GM10248 (cell line): Measurements from ENCODE around the gene WDFY2.

Experiments used
- CTCF ChIA-PET: fragments of 300-600 bp; sonication (Branson Sonifier 250); formaldehyde crosslinking; extraction: SDS; loops from one replicate; lab custom pipeline; 2021; ENCODE audit warnings: antibody characterized with exemption; lab: Yijun Ruan, JAX
- POLR2A ChIA-PET: fragments of 350-650 bp; sonication (Branson Sonifier 250); formaldehyde crosslinking; extraction: SDS; loops from one replicate; lab custom pipeline; 2020; ENCODE audit warnings: antibody characterized with exemption; lab: Yijun Ruan, JAX
- DNase-seq: peaks from one replicate; pipeline ENCODE4 v3.0.0; 2012; ENCODE audit errors: extremely low spot score
- CTCF ChIP-seq: IDR thresholded peaks from 2 replicates; pipeline ENCODE4 v1.5.1; 2012; ENCODE audit warnings: mild to moderate bottlenecking, low read depth; ENCODE audit errors: extremely low read depth, missing control alignments, control extremely low read depth

WDFY2 gene

GRCh38 chr13:51614350-51614786 is 30.1 kb downstream of the WDFY2 start:
- CTCF ChIA-PET = interaction anchor here (0.8 to 1.9 kb wide), 8 partner anchors 9 to 200 kb away, joined by 3 to 7 read pairs (median 4); no protein-coding TSS in a partner anchor
- peak; percentile 48 for DNase-seq
- POLR2A ChIA-PET = interaction anchor here (1.0 to 3.5 kb wide), 2 partner anchors 29 to 162 kb away, joined by 4 to 26 read pairs; partner anchors contain the start of gene INTS6

GRCh38 chr13:51618626-51619025 is 34.4 kb downstream of the WDFY2 start:
- POLR2A ChIA-PET = no interaction called here
- DNase-seq = no peak
- CTCF ChIA-PET = interaction anchor here (1.1 to 1.3 kb wide), 2 partner anchors 8 to 12 kb away, joined by 3 to 4 read pairs; no protein-coding TSS in a partner anchor
- no peak for TF ChIP-seq CTCF

More at GRCh38 chr13:51614350-51614786, 30.1 kb downstream of the WDFY2 start:
- TF ChIP-seq CTCF = no peak

- CTCF ChIA-PET = interaction anchor here (1.1 to 1.3 kb wide), 2 partner anchors 7 to 11 kb away, joined by 3 to 4 read pairs; no protein-coding TSS in a partner anchor
- POLR2A ChIA-PET = interaction anchor here (1.1 kb wide), 1 partner anchor 166 kb away, joined by 3 read pairs; no protein-coding TSS in a partner anchor
- TF ChIP-seq CTCF = no peak
- no peak for DNase-seq
These were observed 35.4 kb downstream of the WDFY2 start for GRCh38 chr13:51619614-51620013.

GRCh38 chr13:51620165-51620983 is 36.1 kb downstream of the WDFY2 start:
- ChIA-PET POLR2A (interaction anchor here (1.1 kb wide), 1 partner anchor 167 kb away, joined by 3 read pairs; no protein-coding TSS in a partner anchor), CTCF (interaction anchor here (1.1 kb wide), 1 partner anchor 9 kb away, joined by 3 read pairs; no protein-coding TSS in a partner anchor)
- DNase-seq = no peak
- no peak for TF ChIP-seq CTCF

GRCh38 chr13:51621602-51622001 is 37.3 kb downstream of the WDFY2 start:
- no peak for TF ChIP-seq CTCF
- CTCF ChIA-PET = interaction anchor here (1.1 to 1.3 kb wide), 2 partner anchors 8 to 40 kb away, joined by 3 read pairs; no protein-coding TSS in a partner anchor
- no peak for DNase-seq
- POLR2A ChIA-PET = no interaction called here

GRCh38 chr13:51623473-51623872 is 39.2 kb downstream of the WDFY2 start:
- DNase-seq = no peak
- POLR2A ChIA-PET = no interaction called here
- TF ChIP-seq CTCF = no peak
- CTCF ChIA-PET = interaction anchor here (1.9 kb wide), 1 partner anchor 9 kb away, joined by 7 read pairs; no protein-coding TSS in a partner anchor
